K562 (cell line): ENCODE results near the gene NDFIP1. TPM values are rescaled to one million over a fixed set of nuclear protein-coding genes. Genes with fewer than 3 reads are reported as not detected.

ENCODE experiments used
- AFF1 ChIP-seq, 2 experiments: fragments of 450-650 bp; IDR thresholded peaks; 2 replicates each; pipeline ENCODE4 v1.6.1; 2018; ENCODE audit warnings: mild to moderate bottlenecking in 2 of 2, low read depth in 1 of 2; ENCODE audit not compliant: partially characterized antibody in 2 of 2
- CHD4 ChIP-seq: fragments of 200-600 bp; sonication (generic); IDR thresholded peaks from 3 replicates; pipeline ENCODE4 v1.6.1; 2012; ENCODE audit warnings: low read depth, mild to moderate bottlenecking, mixed read lengths, low read length, inconsistent platforms; ENCODE audit not compliant: insufficient read depth, insufficient replicate concordance, poor library complexity, severe bottlenecking
- CREM ChIP-seq: IDR thresholded peaks from 2 replicates; pipeline ENCODE4 v1.6.1; 2014; ENCODE audit warnings: antibody characterized with exemption, low read depth
- ELF1 ChIP-seq: fragments of 200-800 bp; sonication (Bioruptor generic); IDR thresholded peaks from 2 replicates; pipeline ENCODE4 v1.6.1; 2016; ENCODE audit warnings: missing genetic modification characterization, missing compliant biosample characterization
- FOS ChIP-seq: IDR thresholded peaks from 3 replicates; pipeline ENCODE4 v1.6.1; 2011; ENCODE audit not compliant: insufficient read length; ENCODE audit errors: extremely low read depth
- FOSL1 ChIP-seq: fragments of 200-800 bp; sonication (Bioruptor generic); conservative IDR thresholded peaks from 2 replicates; pipeline ENCODE4 v1.6.1; 2016; ENCODE audit warnings: missing genetic modification characterization, missing compliant biosample characterization
- FUS ChIP-seq: fragments of 200-400 bp; formaldehyde crosslinking; optimal IDR thresholded peaks from 2 replicates; pipeline ENCODE3; 2017; ENCODE audit warnings: low read depth, low read length
- GTF3C2 ChIP-seq: IDR thresholded peaks from 3 replicates; pipeline ENCODE4 v1.6.1; 2011; ENCODE audit warnings: borderline replicate concordance, mild to moderate bottlenecking, moderate library complexity; ENCODE audit not compliant: insufficient read length; ENCODE audit errors: extremely low read depth
- HCFC1 ChIP-seq: IDR thresholded peaks from 2 replicates; pipeline ENCODE4 v1.6.1; 2012; ENCODE audit warnings: low read depth, low read length, improper control_type of control experiment
- HNRNPL ChIP-seq: fragments of 200-400 bp; formaldehyde crosslinking; IDR thresholded peaks from 2 replicates; pipeline ENCODE4 v1.6.1; 2017; ENCODE audit warnings: low read depth, mild to moderate bottlenecking, low read length
- ID3 ChIP-seq, 2 experiments: fragments of 250-450 bp in 1 of 2; fragments of 450-650 bp in 1 of 2; sonication (Bioruptor Pico) in 1 of 2; IDR thresholded peaks; 2 replicates each; pipeline versions ENCODE4 v1.6.1 to v1.8.0; 2016 to 2021; ENCODE audit warnings: mild to moderate bottlenecking in 2 of 2, moderate library complexity in 2 of 2, missing compliant biosample characterization in 1 of 2, missing genetic modification characterization in 1 of 2
- RBM25 ChIP-seq: fragments of 200-400 bp; formaldehyde crosslinking; IDR thresholded peaks from 2 replicates; pipeline ENCODE4 v1.6.1; 2018; ENCODE audit warnings: low read length, low read depth, moderate library complexity; ENCODE audit not compliant: severe bottlenecking
- RUNX1 ChIP-seq: sonication (generic); IDR thresholded peaks from 2 replicates; pipeline ENCODE4 v1.6.1; 2016; ENCODE audit warnings: antibody characterized with exemption, low read depth
- SAP30 ChIP-seq: fragments of 200-600 bp; sonication (generic); IDR thresholded peaks from 2 replicates; pipeline ENCODE4 v1.6.1; 2012; ENCODE audit warnings: borderline replicate concordance, low read depth, mild to moderate bottlenecking, moderate library complexity, low read length, control low read depth, inconsistent platforms; ENCODE audit not compliant: insufficient read depth, poor library complexity, severe bottlenecking
- SIRT6 ChIP-seq: IDR thresholded peaks from one replicate; pipeline ENCODE4 v1.6.1; 2012; ENCODE audit warnings: low read depth, mild to moderate bottlenecking, control low read depth, inconsistent platforms, low read length, moderate library complexity
- SPI1 ChIP-seq: IDR thresholded peaks from 2 replicates; pipeline ENCODE4 v1.6.1; 2011; ENCODE audit warnings: low read depth, low read length, control low read depth, borderline replicate concordance
- polyA plus RNA-seq, 8 experiments: library from polyadenylated mRNA; depleted of rRNA in 4 of 8; stranded (reverse) in 5 of 8; unstranded in 3 of 8; fragments of >200 nt; fragmentation: Nextera tagmentation in 2 of 8; fragmentation: Illumina TruSeq in 1 of 8; extraction: Ambion mirVana in 2 of 8; extraction: Trizol in 1 of 8; gene quantifications; 2 replicates each; pipeline versions ENCODE4 v1.2.1 to v1.2.3, GENCODE V29; 2011 to 2014; ENCODE audit warnings: inconsistent platforms in 1 of 8, missing spikeins in 1 of 8
- total RNA-seq, 7 experiments: library from RNA; depleted of rRNA in 6 of 7; stranded (reverse); fragments of >200 nt in 6 of 7; fragmentation: Illumina TruSeq in 2 of 7; extraction: Trizol in 2 of 7; gene quantifications; 2 replicates each; pipeline versions ENCODE4 v1.2.1 to v1.2.3, GENCODE V29; 2011 to 2021; ENCODE audit warnings: low replicate concordance in 1 of 7

NDFIP1 gene
- total and polyA plus RNA-seq, 9 of the 15 experiments (the other 6 are each of a cell fraction or from before 2014, with no cell fraction given), result 5.3 to 37.5 (median 31.9) TPM

- TF ChIP-seq AFF1 (IDR thresholded peaks at IDR 0.05; ENCODE audit: low read depth in 1 of 2, partially characterized antibody in 2 of 2) (no peak), SIRT6 (no peak), FOSL1 (tag) (no peak), RBM25 (peak; percentile 38), ID3 (CRISPR knock-in tag; IDR thresholded peaks at IDR 0.05) (no peak), ID3 (tag; IDR thresholded peaks at IDR 0.05) (0 out of 2 replicates have a peak, but pooled peaks have one; percentile 51), CHD4 (no peak), RUNX1 (no peak), FOS (no peak), SAP30 (peak; percentile 78), GTF3C2 (no peak), FUS (peak; percentile 84), CREM (0 out of 2 replicates have a peak, but pooled peaks have one; percentile 60), HNRNPL (0 out of 2 replicates have a peak, but pooled peaks have one; percentile 60), HCFC1 (no peak; the same call in 1 of the 2 replicates), ELF1 (tag) (no peak), SPI1 (no peak)
Measured at GRCh38 chr5:142108432-142109330, at the start of gene NDFIP1 (continued).
